K562 (cell line): ENCODE measurements around the gene CDKN2B-AS1.

Source experiments
- CTCF ChIP-seq, 3 experiments: IDR thresholded peaks in 2 of 3; conservative IDR thresholded peaks in 1 of 3; 2 replicates each; pipeline ENCODE4 v1.5.1; 2011 to 2012; ENCODE audit warnings: low read length in 3 of 3, mild to moderate bottlenecking in 3 of 3, control low read depth in 2 of 3, improper control_type of control experiment in 1 of 3, inconsistent platforms in 1 of 3, low read depth in 1 of 3, mixed read lengths in 1 of 3, moderate library complexity in 1 of 3; ENCODE audit not compliant: insufficient read depth in 2 of 3
- GTF2B ChIP-seq: IDR thresholded peaks from 2 replicates; pipeline ENCODE4 v1.6.1; 2011; ENCODE audit not compliant: insufficient read length; ENCODE audit errors: extremely low read depth
- PHB2 ChIP-seq: fragments of 450-650 bp; IDR thresholded peaks from 2 replicates; pipeline ENCODE4 v1.6.1; 2017; ENCODE audit warnings: low read depth
- SP2 ChIP-seq: IDR thresholded peaks from 2 replicates; pipeline ENCODE4 v1.6.1; 2011; ENCODE audit warnings: mild to moderate bottlenecking, low read depth, low read length, moderate library complexity; ENCODE audit not compliant: poor library complexity, severe bottlenecking; ENCODE audit errors: extremely low read depth
- TARDBP ChIP-seq: fragments of 450-650 bp; IDR thresholded peaks from 2 replicates; pipeline ENCODE4 v1.6.1; 2016
- TCF7 ChIP-seq: sonication (generic); IDR thresholded peaks from 2 replicates; pipeline ENCODE4 v1.6.1; 2016; ENCODE audit warnings: antibody characterized with exemption, borderline replicate concordance
- ZBTB40 ChIP-seq, 2 experiments: fragments of 450-650 bp in 1 of 2; sonication (generic) in 1 of 2; formaldehyde crosslinking in 1 of 2; IDR thresholded peaks; 2 replicates each; pipeline versions ENCODE4 v1.7.1 to v1.9.0; 2016 to 2022; ENCODE audit warnings: inconsistent platforms in 1 of 2, mild to moderate bottlenecking in 1 of 2, missing genetic modification reagents in 1 of 2
- ZNF146 ChIP-seq: IDR thresholded peaks from one replicate; pipeline ENCODE4 v1.6.1; 2018; ENCODE audit warnings: missing compliant biosample characterization; ENCODE audit not compliant: unreplicated experiment

GRCh38 chr9:22039258-22039657 is 44.7 kb downstream of the CDKN2B-AS1 start:
- TF ChIP-seq GTF2B (no peak), CTCF (IDR thresholded peaks at IDR 0.05 in 2 of 3, conservative IDR thresholded peaks at IDR 0.05 in 1 of 3; ENCODE audit: insufficient read depth in 2 of 3, low read depth in 1 of 3, low read length in 3 of 3) (no peak), SP2 (no peak), TARDBP (no peak), ZNF146 (CRISPR knock-in tag) (no peak), TCF7 (no peak), PHB2 (no peak), ZBTB40 (IDR thresholded peaks at IDR 0.05) (no peak), ZBTB40 (CRISPR knock-in tag; IDR thresholded peaks at IDR 0.05) (no peak)
